A673 (cell line): ENCODE data around the gene SCUBE3.

Experiments
- EZH2 ChIP-seq: fragments of 200-600 bp; sonication (generic); IDR thresholded peaks from 2 replicates; pipeline ENCODE4 v1.6.1; 2017; ENCODE audit warnings: borderline replicate concordance, low read depth, mild to moderate bottlenecking, mixed read lengths, antibody characterized with exemption, low read length; ENCODE audit not compliant: poor library complexity, severe bottlenecking
- TF ChIP-seq, protein P1 (sequence below): fragments of 300-800, 200-600 bp; sonication (generic); conservative IDR thresholded peaks from 2 replicates; pipeline ENCODE4 v1.5.1; 2017; ENCODE audit warnings: low read depth, mild to moderate bottlenecking, antibody characterized with exemption, low read length, moderate library complexity, mixed read lengths

DNA sequence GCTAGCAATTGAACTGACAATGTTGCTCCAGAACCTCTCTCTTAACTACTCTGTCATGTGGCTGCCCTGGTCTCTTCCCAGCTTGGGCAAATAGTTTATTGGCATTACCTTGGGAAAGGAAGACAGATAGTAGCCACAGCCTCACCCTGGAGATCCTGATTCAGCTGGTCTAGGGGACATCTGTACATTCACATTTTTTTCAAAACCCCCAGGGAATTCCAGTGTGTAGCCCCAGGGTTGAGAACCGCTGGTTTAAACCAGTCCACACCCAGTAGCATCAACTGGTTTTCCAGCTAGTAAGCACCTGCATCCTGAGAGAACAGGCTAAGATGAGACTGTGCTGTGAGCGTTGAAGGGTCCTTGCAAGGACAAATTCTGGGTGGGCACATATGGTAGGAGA, 9.6 kb downstream of the SCUBE3 start:
- TF ChIP-seq, protein P1, sequence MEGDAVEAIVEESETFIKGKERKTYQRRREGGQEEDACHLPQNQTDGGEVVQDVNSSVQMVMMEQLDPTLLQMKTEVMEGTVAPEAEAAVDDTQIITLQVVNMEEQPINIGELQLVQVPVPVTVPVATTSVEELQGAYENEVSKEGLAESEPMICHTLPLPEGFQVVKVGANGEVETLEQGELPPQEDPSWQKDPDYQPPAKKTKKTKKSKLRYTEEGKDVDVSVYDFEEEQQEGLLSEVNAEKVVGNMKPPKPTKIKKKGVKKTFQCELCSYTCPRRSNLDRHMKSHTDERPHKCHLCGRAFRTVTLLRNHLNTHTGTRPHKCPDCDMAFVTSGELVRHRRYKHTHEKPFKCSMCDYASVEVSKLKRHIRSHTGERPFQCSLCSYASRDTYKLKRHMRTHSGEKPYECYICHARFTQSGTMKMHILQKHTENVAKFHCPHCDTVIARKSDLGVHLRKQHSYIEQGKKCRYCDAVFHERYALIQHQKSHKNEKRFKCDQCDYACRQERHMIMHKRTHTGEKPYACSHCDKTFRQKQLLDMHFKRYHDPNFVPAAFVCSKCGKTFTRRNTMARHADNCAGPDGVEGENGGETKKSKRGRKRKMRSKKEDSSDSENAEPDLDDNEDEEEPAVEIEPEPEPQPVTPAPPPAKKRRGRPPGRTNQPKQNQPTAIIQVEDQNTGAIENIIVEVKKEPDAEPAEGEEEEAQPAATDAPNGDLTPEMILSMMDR, result no peak
- TF ChIP-seq EZH2, result no peak
